GM19324 (cell line): ENCODE measurements around the gene KYNU.
"Not testable (repeated sequence)": the region's sequence is repeated elsewhere in the genome, so short reads cannot be mapped to it uniquely, and the experiment has no call there.

ENCODE experiments used
- ATAC-seq: cut with Tn5 transposase; IDR thresholded peaks from one replicate; pipeline ENCODE4 v1.9.1; 2021; ENCODE audit warnings: mild to moderate bottlenecking, moderate library complexity; ENCODE audit not compliant: unreplicated experiment, low FRiP score

Gene KYNU

GRCh38 chr2:142992840-142993239 is 115.4 kb downstream of the KYNU start:
- ATAC-seq: no peak

GRCh38 chr2:142993771-142994170 is 116.3 kb downstream of the KYNU start:
- no peak for ATAC-seq

- no peak for ATAC-seq
These were observed 117.2 kb downstream of the KYNU start for GRCh38 chr2:142994665-142995064.

GRCh38 chr2:142997231-142997630 is 119.8 kb downstream of the KYNU start:
- ATAC-seq: no peak

GRCh38 chr2:143000599-143000998 is 123.1 kb downstream of the KYNU start:
- ATAC-seq: no peak

- no peak for ATAC-seq
These were observed 124.0 kb downstream of the KYNU start for GRCh38 chr2:143001501-143001900.

GRCh38 chr2:143015656-143016055 is 138.2 kb downstream of the KYNU start:
- no peak for ATAC-seq

GRCh38 chr2:143026411-143027054 is 149.1 kb downstream of the KYNU start:
- no peak for ATAC-seq

- ATAC-seq: no peak
These were observed 151.7 kb downstream of the KYNU start for GRCh38 chr2:143029141-143029540.

- ATAC-seq: no peak
These were observed 152.7 kb downstream of the KYNU start for GRCh38 chr2:143030127-143030526.

- peak; percentile 86 for ATAC-seq
These were observed 157.0 kb downstream of the KYNU start for GRCh38 chr2:143034292-143035074.

GRCh38 chr2:143051465-143051864 is 174.0 kb downstream of the KYNU start:
- ATAC-seq: no peak

- not testable (repeated sequence) for ATAC-seq
These were observed 176.0 kb downstream of the KYNU start for GRCh38 chr2:143053437-143053836.

GRCh38 chr2:143056550-143056949 is 179.1 kb downstream of the KYNU start:
- ATAC-seq: no peak

GRCh38 chr2:143058851-143059250 is 181.4 kb downstream of the KYNU start:
- no peak for ATAC-seq

GRCh38 chr2:143063612-143064200 is 186.2 kb downstream of the KYNU start:
- ATAC-seq: no peak

- ATAC-seq: no peak
These were observed 190.6 kb downstream of the KYNU start for GRCh38 chr2:143068094-143068493.

GRCh38 chr2:143068509-143068908 is 191.0 kb downstream of the KYNU start:
- no peak for ATAC-seq

GRCh38 chr2:143070704-143071103 is 193.2 kb downstream of the KYNU start:
- ATAC-seq: no peak

GRCh38 chr2:143071185-143071876 is 193.9 kb downstream of the KYNU start:
- no peak for ATAC-seq

GRCh38 chr2:143074913-143075312 is 197.4 kb downstream of the KYNU start:
- ATAC-seq: not testable (repeated sequence)
